DMS 273 treated with DMSO at 0.1 percent for 48 hours (cell line): ENCODE results near the gene GSTM4.
"Not testable (repeated sequence)": the region's sequence is repeated elsewhere in the genome, so short reads cannot be mapped to it uniquely, and the experiment has no call there.

Experiments
- DNase-seq: peaks from one replicate; lab custom pipeline; 2025; lab: John Stamatoyannopoulos, UW

The GSTM4 gene

GRCh38 chr1:109667452-109668122 is 11.7 kb downstream of the GSTM4 start, which contains the start of gene GSTM2:
GSTM2 (plus strand) TSS chr1:109668057; CDS start chr1:109668116, 59 bp downstream.
- DNase-seq: peak; percentile 73

- DNase-seq: no peak
Measured at GRCh38 chr1:109668123-109668775, 12.3 kb downstream of the GSTM4 start.

- DNase-seq: no peak
Measured at GRCh38 chr1:109669246-109669948, 13.5 kb downstream of the GSTM4 start.

GRCh38 chr1:109669949-109670302 is 14.0 kb downstream of the GSTM4 start:
- DNase-seq: not testable (repeated sequence)

DNA sequence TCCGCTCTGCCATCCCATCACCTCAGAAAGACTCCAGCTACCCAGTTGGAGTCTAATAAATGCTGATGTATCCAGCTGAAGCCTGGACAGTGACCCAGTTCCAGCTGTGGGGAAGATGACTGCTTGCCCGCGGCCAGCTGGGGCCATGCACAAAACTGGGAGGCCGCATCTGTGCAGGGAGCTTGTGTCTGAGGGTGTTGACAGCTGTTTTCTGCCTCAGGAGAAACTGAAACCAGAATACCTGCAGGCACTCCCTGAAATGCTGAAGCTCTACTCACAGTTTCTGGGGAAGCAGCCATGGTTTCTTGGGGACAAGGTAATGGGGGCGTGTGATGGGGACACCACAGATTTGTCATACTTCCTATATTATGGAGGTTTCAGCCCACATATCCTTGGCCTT is 15.2 kb downstream of the GSTM4 start:
- no peak for DNase-seq

DNA sequence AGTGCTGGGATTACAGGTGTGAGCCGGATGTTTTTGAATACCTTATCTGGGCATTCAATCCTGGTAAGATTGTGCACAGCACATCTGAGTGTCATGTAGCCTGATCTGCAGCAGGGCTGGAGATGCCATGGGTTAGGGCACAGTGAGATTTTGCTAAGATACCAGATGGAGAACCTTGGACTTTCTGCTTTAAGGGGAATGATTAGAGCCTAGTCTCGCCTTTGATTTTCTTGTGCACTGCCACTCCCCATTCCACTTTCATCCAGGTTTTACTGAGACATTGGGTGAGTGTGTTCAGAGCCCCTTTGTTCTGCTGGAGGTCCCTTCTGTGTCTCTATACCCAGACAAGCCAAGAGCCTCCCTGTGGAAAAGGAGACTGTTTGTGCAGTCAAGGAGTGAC is 18.0 kb downstream of the GSTM4 start:
- not testable (repeated sequence) for DNase-seq

DNA sequence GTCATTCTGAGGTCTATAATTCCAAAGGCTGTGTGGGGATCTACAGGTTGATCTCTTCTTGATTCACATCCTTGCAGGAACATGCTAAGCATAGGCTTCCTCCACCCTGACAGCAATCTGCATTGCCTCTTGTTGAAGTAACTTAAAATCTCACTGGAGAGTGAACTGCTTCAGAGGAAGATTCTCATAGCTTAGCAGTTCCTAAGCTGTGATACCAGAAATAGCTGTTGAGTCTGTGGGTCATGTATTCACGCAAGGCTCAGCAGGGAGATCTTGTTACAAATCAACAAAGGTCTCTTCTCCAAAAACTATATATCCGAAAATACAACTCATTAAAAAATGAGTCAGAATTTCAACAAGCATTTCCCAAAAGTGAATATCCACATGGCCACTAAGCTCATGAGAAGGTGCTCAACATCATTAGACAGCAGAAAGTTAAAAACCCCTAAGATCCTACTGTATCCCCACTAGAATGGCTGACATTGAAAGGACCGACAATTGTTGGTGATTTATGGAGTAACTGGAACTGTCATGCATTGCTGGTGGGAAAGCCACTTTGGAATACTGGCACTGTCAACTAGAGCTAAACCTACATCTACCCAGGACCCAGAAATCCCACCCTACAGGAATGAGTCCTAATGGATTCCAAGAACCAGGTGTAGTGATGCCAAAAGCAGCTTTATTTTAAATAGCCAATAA is 20.9 kb downstream of the GSTM4 start:
- DNase-seq: not testable (repeated sequence)

DNA sequence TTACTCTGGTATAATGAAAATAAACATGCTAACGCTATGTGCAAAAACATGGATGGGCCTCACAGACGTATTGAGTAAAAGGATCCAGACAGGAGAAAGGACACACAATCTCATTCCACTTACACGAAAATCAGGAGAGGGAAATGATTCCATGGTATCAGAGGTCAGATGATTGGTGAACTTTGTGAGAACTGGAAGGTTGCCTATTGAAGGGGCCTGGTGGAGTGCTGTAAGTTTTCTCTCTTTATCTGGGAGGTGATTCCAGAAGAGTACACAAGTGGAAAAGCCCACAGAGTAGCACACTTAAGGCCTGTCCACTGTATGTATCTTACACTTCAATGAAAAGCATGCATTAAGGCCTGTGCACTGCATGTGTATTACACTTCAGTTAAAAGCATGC is 21.6 kb downstream of the GSTM4 start:
- DNase-seq: no peak

- DNase-seq: not testable (repeated sequence)
Measured at GRCh38 chr1:109678637-109679036, 22.7 kb downstream of the GSTM4 start.

- DNase-seq: not testable (repeated sequence)
Measured at GRCh38 chr1:109684777-109685176, 28.9 kb downstream of the GSTM4 start.

GRCh38 chr1:109685399-109685798 is 29.5 kb downstream of the GSTM4 start:
- DNase-seq: not testable (repeated sequence)

GRCh38 chr1:109685890-109686289 is 30.0 kb downstream of the GSTM4 start:
- DNase-seq: not testable (repeated sequence)

- not testable (repeated sequence) for DNase-seq
Measured at GRCh38 chr1:109687109-109687508, 31.2 kb downstream of the GSTM4 start.

GRCh38 chr1:109687641-109688499 is 32.0 kb downstream of the GSTM4 start, which contains the start of gene GSTM1:
GSTM1 (plus strand) TSS chr1:109687817; CDS start chr1:109687874, 57 bp downstream.
- DNase-seq: peak; percentile 56

DNA sequence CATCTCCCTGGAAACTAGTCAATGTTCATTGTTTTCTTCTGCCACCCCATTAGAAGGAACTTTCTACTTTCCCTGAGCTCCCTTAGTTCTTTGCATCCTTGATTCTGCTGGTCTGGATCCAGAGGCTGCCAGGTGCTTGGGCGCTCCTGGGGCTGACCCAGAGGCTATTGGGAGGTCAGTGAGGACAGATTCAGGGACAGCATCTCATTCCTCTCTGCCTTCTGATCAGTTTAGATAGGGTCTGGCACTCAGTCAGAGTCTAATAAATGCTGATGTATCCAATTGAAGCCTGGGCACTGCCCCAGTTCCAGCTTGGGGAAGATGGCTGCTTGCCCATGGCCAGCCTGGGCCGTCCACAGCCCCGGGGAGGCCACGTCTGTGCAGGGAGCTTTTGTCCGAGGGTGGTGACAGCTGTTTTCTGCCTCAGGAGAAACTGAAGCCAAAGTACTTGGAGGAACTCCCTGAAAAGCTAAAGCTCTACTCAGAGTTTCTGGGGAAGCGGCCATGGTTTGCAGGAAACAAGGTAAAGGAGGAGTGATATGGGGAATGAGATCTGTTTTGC is 34.0 kb downstream of the GSTM4 start:
- DNase-seq: no peak

GRCh38 chr1:109691759-109692158 is 35.9 kb downstream of the GSTM4 start:
- no peak for DNase-seq

DNA sequence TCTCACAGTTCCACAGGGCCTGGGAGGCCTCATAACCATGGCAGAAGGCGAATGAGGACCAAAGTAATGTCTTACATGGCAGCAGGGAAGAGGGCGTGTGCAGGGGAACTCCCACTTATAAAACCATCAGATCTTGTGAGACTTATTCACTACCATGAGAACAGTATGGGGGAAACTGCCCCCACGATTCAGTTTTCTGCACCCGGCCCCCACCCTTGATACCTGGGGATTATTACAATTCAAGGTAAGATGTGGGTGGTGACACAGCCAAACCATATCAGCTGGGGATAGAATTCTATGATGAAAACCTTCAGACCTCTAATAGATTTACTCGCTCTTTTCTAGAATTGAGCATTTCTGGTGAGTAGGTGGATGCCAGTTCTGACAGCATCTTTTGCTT is 38.5 kb downstream of the GSTM4 start:
- not testable (repeated sequence) for DNase-seq

- not testable (repeated sequence) for DNase-seq
Measured at GRCh38 chr1:109695138-109695537, 39.2 kb downstream of the GSTM4 start.

DNA sequence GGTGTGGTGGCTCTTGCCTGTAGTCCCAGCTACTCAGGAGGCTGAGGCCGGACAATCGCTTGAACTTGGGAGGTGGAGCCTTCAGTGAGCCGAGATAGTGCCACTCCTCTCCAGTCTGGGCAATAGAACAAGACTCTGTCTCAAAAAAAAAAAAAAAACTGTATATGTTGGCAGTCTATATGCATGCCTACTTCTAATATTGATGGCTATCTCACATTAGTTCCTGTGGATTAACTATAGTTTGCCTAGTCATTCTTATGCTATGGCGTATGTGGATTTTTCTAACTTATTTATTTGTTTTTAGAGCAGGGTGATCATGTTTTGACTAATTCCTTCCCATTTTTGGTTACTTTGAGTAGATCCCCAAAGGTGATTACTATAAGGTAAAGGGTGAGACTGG is 41.2 kb downstream of the GSTM4 start:
- DNase-seq: no peak

DNA sequence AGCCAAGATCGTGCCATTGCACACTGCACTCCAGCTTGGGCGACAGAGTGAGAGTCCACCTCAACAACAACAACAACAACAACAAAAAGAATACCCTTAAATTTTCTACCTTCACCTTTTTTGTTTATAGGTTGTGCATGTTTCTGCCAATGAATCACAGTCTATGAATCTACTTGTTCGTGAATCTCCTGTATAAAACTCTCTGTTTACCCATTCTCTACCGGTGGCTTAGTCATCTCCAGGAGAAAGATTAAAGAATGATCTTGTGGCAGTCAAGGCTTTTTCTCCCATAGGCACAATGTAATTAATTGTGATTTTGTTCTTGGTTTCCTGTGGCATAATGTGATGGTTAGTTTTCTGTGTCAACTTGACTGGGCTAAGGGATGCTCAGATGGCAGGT is 42.0 kb downstream of the GSTM4 start:
- not testable (repeated sequence) for DNase-seq

GRCh38 chr1:109702940-109703339 is 47.0 kb downstream of the GSTM4 start:
- not testable (repeated sequence) for DNase-seq
